Adipocyte (in vitro differentiated cells): ENCODE results near the gene MMP2.

Experiments used
- DNase-seq: peaks from one replicate; pipeline ENCODE4 v3.0.0-alpha.2; 2015; ENCODE audit warnings: low read depth
- H3K27me3 ChIP-seq: replicated peaks from 2 replicates; pipeline ENCODE4 v1.7.0; 2013; ENCODE audit warnings: mild to moderate bottlenecking, low read length, moderate library complexity; ENCODE audit not compliant: control insufficient read depth, insufficient read depth
- H3K36me3 ChIP-seq: 2 replicates; pipeline ENCODE4 v1.7.0; 2013; ENCODE audit warnings: low read length, mild to moderate bottlenecking, moderate library complexity; ENCODE audit not compliant: control insufficient read depth, insufficient read depth, severe bottlenecking
- H3K4me1 ChIP-seq: 2 replicates; pipeline ENCODE4 v1.7.0; 2013; ENCODE audit warnings: mild to moderate bottlenecking, low read length, moderate library complexity; ENCODE audit not compliant: control insufficient read depth, insufficient read depth
- H3K4me3 ChIP-seq: 2 replicates; pipeline ENCODE4 v1.7.0; 2013; ENCODE audit warnings: mild to moderate bottlenecking, low read length, moderate library complexity
- H3K9ac ChIP-seq: 2 replicates; pipeline ENCODE4 v1.7.0; 2013; ENCODE audit warnings: mild to moderate bottlenecking, low read length, moderate library complexity
- H3K9me3 ChIP-seq: 2 replicates; pipeline ENCODE4 v1.7.0; 2013; ENCODE audit warnings: mild to moderate bottlenecking, low read length, moderate library complexity; ENCODE audit not compliant: control insufficient read depth

Gene MMP2

DNA sequence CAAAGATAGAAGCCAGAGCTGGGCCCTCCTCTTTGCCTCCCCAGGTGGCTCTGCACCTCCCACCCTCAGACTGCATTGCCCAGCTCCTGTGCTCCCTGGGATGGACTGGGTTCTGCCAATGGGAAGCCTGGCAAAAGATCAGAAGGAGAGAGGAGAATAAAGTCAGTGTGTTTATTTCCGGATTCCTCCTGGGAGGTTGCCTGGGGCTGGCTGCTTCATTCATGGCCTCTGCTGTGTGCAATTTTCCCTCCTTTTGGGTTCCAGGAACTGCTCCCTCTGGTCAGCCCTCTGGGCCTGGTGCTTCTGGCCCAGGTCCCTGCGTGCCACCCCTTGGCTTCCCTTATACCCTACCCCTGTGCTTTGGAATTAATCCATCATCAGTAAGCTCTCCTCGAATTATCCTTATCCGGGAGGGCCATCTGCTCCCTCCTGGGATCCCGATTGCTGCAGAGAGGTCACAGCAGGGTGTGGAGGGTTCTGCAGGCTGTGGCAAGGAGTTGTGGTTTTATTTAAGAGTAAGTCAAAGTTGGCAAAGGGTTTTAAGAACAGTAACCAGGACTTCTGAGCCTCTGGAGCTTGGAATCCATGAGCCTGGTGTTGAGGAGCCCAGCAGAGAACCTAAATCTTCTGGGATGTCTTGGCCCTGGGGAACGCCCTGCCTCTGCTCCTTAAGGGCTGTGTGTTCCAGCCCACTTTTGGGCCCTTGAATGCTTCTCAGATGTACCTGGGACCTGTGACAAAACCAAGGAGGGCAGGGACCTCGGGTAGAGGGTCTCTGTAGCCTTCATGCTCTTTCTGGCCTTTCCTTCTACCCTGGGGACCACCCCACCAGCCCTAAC, 8.2 kb upstream of the MMP2 start:
- peak overlapping the region; percentile 55 for H3K9ac ChIP-seq
- H3K4me1 ChIP-seq = peaks cover 44% of the 10 kb centered on the region
- peaks cover 2% of the 10 kb centered on the region for H3K27me3 ChIP-seq
- H3K36me3 ChIP-seq = no peaks in the 10 kb centered on the region
- peak overlapping the region; percentile 14 for H3K4me3 ChIP-seq
- no peaks in the 10 kb centered on the region for H3K9me3 ChIP-seq
- DNase-seq = peak; percentile 59

DNA sequence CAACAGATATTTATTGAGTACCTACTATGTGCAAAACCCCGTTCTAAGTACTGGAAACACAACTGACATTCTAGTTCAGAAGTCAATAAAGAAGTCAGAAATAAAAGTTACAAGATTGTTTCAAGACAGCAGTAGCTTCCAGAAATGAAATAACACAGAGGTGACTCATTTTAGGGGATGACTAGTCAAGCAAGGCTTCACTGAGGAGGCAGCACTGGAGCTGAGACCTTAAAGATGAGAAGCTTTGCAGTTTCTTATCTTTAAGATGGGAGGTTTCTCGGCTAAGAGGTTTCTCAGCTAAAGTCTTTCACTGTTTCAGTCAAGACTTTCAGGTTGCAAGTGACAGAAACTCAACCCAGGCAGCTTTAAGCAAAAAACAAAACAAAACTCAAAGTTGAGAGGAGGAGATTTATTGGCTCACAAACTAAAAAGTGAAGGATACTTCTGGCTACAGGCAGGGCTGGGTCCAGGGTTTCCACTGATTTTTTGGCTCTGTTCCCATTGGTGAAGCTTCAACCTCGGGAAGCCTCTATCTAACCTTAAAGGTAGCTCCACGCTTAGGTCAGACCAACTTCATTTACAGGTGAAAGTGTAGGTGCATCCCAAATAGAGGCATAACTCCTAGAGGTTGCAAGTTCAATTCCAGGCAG, 7.4 kb upstream of the MMP2 start:
- Histone ChIP-seq H3K9ac (peak overlapping the region; percentile 70), H3K27me3 (peaks cover 2% of the 10 kb centered on the region), H3K4me3 (peak overlapping the region; percentile 14), H3K36me3 (no peaks in the 10 kb centered on the region), H3K9me3 (no peaks in the 10 kb centered on the region), H3K4me1 (peaks cover 52% of the 10 kb centered on the region)
- DNase-seq = peak; percentile 86

DNA sequence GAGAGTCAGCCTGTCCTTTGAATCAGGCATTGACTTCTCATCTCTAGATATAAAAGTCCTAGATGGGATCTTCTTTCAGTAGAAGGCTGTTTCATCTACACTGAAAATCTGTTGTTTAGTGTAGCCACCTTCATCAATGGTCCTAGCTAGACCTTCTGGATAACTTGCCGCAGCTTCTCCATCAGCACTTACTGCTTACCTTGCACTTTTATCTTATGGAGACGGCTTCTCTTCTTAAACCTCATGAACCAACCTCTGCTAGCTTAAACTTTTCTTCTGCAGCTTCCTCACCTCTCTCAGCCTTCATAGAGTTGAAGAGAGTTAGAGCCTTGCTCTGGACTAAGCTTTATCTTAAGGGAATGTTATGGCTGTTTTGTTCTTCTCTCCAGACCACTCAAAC, 5.4 kb upstream of the MMP2 start:
- H3K4me1 ChIP-seq = peaks cover 71% of the 10 kb centered on the region
- H3K36me3 ChIP-seq = no peaks in the 10 kb centered on the region
- H3K9me3 ChIP-seq = no peaks in the 10 kb centered on the region
- H3K4me3 ChIP-seq = no peak overlapping the region
- H3K9ac ChIP-seq = no peak overlapping the region
- DNase-seq = no peak
- H3K27me3 ChIP-seq = no peaks in the 10 kb centered on the region

DNA sequence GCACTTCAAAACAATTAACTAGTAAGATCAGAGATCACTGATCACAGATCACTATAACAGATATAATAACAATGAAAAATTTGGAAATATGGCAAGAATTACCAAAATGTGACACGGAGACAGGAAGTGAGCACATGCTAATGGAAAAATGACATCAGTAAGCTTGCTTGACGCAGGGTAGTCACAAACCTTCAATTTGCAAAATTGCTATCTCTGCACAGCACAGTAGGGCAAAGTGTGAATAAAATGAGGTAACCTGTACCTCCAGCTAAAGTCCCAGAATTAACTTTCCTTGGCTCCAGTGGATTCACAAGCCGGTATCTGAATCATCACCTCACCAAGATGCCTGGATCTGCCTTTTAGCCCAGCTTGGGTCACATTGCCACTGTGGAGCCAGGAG, 4.2 kb upstream of the MMP2 start:
- Histone ChIP-seq H3K9ac (no peak overlapping the region), H3K27me3 (no peaks in the 10 kb centered on the region), H3K36me3 (no peaks in the 10 kb centered on the region), H3K4me3 (no peak overlapping the region), H3K9me3 (no peaks in the 10 kb centered on the region), H3K4me1 (peaks cover 71% of the 10 kb centered on the region)
- DNase-seq = no peak

DNA sequence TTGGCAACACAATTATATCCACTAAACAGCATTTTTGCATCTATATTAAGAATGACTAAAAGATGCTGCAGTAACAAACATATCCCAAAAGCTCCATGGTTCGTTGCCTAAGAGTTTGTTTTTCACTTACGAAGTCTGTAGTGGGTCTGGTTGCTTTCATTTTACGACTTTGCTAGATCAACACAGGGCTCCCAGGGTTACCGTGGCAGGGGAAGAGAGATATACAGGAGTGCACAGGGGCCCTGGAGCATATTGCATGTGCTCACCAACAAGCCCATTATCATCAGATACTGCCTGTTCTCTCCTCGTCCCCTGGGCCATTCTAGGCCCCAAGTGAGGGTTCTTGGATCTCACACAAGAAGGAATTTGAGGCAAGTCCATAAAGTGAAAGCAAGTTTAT, 3.1 kb upstream of the MMP2 start:
- peaks cover 65% of the 10 kb centered on the region for H3K4me1 ChIP-seq
- H3K4me3 ChIP-seq = peak overlapping the region; percentile 73
- no peak for DNase-seq
- H3K9ac ChIP-seq = peak overlapping the region; percentile 67
- no peaks in the 10 kb centered on the region for H3K9me3 ChIP-seq
- H3K27me3 ChIP-seq = no peaks in the 10 kb centered on the region
- H3K36me3 ChIP-seq = no peaks in the 10 kb centered on the region

DNA sequence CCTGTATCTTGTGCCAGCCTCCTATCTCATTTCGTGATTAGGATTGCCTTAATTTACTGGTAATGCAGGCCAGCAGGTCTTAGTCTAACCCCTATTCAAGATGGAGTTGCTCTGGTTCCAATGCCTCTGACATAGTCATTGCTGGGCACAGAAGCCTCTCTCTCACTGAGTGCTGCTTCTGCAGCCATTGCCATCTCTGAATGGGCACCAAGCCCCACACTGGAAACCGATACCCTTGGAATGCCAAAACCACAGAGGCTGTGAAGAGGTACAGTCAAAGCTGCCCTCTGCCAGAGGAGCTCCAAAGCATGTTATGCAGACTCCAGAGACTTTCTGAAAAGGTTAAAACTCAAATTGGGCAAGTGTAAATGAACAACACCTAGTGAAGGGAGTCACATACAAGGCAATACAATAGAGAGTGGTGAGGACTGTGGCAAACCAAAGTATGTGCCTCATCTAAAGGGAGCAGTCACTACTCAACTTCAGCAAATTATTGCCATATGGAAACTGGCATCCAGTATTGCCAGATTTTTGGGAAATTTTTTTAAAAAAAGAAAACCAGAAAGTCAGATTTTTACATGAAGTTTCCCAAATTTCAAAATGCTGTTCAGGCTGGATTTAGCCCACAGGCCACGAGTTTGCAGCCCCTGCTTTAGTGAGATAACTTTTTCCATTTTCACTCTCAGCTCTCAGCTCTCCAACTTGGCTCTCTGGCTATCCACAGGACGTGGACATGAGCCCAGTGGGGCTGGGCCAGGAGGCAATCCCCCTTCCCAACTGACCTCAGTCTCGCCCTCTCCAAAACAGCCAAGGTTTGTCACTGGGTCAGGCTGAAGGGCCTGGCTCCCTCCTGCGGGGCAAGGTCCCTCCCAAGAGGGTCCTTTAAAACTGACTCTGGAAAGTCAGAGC, 2.1 kb upstream of the MMP2 start:
- Histone ChIP-seq H3K4me1 (peaks cover 66% of the 10 kb centered on the region), H3K36me3 (no peaks in the 10 kb centered on the region), H3K27me3 (no peaks in the 10 kb centered on the region), H3K9ac (peak overlapping the region; percentile 67), H3K4me3 (peak overlapping the region; percentile 73), H3K9me3 (no peaks in the 10 kb centered on the region)
- DNase-seq = peak; percentile 27

DNA sequence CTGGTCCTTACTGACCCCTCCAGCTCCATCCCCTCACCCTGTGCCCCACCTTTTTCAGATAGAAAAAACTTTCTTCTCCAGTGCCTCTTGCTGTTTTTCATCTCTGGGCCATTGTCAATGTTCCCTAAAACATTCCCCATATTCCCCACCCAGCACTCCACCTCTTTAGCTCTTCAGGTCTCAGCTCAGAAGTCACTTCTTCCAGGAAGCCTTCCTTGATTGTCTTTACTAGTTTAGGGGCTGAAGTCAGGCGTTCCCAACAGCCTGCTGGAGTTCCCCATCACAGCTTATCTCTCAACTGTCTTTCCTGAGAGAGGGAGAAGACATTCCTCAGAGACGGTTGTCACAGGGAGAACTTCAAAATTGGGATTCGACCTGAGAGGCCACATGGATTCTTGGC, 1.3 kb upstream of the MMP2 start:
- no peaks in the 10 kb centered on the region for H3K27me3 ChIP-seq
- DNase-seq = no peak
- H3K4me1 ChIP-seq = peaks cover 66% of the 10 kb centered on the region
- no peak overlapping the region for H3K4me3 ChIP-seq
- H3K9ac ChIP-seq = peak overlapping the region; percentile 67
- peaks cover 4% of the 10 kb centered on the region for H3K36me3 ChIP-seq
- no peaks in the 10 kb centered on the region for H3K9me3 ChIP-seq

DNA sequence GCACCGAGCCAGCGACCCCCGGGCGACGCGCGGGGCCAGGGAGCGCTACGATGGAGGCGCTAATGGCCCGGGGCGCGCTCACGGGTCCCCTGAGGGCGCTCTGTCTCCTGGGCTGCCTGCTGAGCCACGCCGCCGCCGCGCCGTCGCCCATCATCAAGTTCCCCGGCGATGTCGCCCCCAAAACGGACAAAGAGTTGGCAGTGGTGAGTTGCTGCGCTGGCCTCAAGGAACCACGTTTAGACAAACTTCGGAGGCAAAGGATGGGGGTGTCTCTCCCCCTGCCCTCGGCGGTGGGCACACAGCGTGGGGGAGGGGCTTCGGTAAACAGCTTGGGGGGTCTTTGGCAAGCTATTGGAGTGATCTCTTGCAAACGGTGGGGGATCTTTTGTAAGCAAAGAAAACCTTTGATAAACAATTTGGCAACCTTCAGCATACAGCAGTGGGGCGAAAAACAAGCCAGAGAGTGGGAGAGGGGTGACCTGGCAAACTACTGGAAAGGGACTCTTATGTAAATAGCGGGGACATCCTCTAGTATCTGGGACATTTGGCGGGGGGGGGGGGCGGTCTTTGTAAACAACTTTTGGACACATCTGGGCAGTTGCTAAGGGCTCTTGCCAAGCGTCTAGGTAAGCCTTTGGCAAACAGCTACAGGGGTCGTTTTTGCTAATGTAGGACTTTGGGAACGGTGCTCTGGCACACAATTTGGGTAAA, 587 bp downstream of the MMP2 start:
- H3K9me3 ChIP-seq = no peaks in the 10 kb centered on the region
- peak; percentile 69 for DNase-seq
- peak overlapping the region; percentile 91 for H3K4me3 ChIP-seq
- no peaks in the 10 kb centered on the region for H3K27me3 ChIP-seq
- peaks cover 22% of the 10 kb centered on the region for H3K36me3 ChIP-seq
- peak overlapping the region; percentile 92 for H3K9ac ChIP-seq
- peaks cover 73% of the 10 kb centered on the region for H3K4me1 ChIP-seq

DNA sequence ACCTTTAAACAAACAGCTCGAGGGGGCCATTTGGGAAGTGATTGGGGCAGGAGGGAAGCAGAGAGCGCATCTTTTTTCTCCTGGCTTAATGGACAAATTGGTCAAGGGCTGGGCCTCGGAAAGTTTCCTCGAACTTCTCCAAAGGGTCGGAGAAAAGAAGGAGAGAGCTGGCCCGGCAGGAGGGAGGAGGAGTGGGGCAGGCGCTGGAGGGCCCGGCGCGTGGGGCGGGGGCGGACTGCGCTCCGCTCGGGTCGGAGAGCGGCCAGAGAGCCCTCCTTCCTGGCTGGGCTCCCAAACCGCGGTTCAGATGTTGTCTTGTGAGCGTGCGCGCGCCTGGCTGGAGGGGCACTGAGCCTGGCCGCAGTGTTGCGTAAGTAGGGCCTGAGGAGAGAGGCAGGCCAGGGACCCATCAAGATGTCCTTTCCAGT, 1.2 kb downstream of the MMP2 start:
- Histone ChIP-seq H3K4me3 (peak overlapping the region; percentile 91), H3K9me3 (no peaks in the 10 kb centered on the region), H3K27me3 (no peaks in the 10 kb centered on the region), H3K36me3 (peaks cover 29% of the 10 kb centered on the region), H3K9ac (peak overlapping the region; percentile 92), H3K4me1 (peaks cover 73% of the 10 kb centered on the region)
- peak; percentile 99 for DNase-seq

DNA sequence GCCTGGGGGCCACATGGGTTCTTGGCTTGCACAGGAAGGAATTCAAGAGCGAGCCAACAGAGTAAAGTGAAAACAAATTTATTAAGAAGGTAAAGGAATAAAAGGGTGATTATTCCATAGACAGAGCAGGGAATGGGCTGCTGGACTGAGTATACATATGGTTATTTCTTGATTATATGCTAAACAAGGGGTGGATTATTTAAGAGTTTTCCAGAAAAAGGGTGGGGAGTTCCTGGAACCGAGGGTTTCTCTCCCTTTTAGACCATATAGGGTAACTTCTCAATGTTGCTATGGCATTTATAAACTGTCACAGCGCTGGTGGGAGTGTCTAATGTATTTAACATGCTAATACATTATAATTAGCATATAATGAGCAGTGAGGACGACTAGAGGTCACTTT, 2.0 kb downstream of the MMP2 start:
- Histone ChIP-seq H3K4me1 (peaks cover 72% of the 10 kb centered on the region), H3K27me3 (no peaks in the 10 kb centered on the region), H3K9me3 (no peaks in the 10 kb centered on the region), H3K36me3 (peaks cover 37% of the 10 kb centered on the region), H3K4me3 (peak overlapping the region; percentile 91), H3K9ac (peak overlapping the region; percentile 92)
- DNase-seq = peak; percentile 15
